NB4 (cell line): Measurements from ENCODE around the gene SCN9A.

Experiments
- POLR2A ChIP-seq: IDR thresholded peaks from 2 replicates; pipeline ENCODE4 v1.6.1; 2011; ENCODE audit warnings: mild to moderate bottlenecking; ENCODE audit not compliant: insufficient read length; ENCODE audit errors: extremely low read depth
- TF ChIP-seq, protein P1 (sequence below): IDR thresholded peaks from one replicate; pipeline ENCODE4 v1.5.1; 2012; ENCODE audit warnings: low read depth, low read length

DNA sequence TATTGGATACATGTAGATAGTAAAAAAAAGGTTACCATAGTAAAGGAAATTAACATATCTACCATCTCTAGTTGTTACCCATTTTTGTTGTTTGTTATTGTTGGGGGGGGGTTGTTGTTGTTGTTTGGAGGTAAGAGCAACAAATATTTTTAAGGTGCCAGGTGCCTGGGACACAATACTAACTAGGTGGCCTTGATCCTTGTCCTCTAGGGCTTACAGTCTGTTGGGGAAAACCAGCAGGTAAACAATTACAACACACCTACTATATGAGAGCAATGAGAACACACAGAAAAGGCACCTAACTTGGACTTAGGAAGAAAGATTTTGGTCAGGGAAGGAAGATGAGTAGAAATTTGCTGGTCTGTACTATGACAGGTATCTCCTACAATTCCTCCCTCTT lies 46.3 kb downstream of the SCN9A start:
- no peak for TF ChIP-seq POLR2A
- TF ChIP-seq, protein P1, sequence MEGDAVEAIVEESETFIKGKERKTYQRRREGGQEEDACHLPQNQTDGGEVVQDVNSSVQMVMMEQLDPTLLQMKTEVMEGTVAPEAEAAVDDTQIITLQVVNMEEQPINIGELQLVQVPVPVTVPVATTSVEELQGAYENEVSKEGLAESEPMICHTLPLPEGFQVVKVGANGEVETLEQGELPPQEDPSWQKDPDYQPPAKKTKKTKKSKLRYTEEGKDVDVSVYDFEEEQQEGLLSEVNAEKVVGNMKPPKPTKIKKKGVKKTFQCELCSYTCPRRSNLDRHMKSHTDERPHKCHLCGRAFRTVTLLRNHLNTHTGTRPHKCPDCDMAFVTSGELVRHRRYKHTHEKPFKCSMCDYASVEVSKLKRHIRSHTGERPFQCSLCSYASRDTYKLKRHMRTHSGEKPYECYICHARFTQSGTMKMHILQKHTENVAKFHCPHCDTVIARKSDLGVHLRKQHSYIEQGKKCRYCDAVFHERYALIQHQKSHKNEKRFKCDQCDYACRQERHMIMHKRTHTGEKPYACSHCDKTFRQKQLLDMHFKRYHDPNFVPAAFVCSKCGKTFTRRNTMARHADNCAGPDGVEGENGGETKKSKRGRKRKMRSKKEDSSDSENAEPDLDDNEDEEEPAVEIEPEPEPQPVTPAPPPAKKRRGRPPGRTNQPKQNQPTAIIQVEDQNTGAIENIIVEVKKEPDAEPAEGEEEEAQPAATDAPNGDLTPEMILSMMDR = no peak
